ENCODE data around the gene FXN. TPM values are rescaled to one million over a fixed set of nuclear protein-coding genes. Genes with fewer than 3 reads are reported as not detected.

Gene FXN
- total RNA-seq, 1 donor from 2014 or later: 7.1 TPM

- DNase-seq: no peak
- peaks cover 2% of the 10 kb centered on the region for H3K27me3 Mint-ChIP-seq (ENCODE audit: unreplicated experiment)
- no peak overlapping the region for H3K4me3 Mint-ChIP-seq (ENCODE audit: unreplicated experiment)
- H3K4me1 Mint-ChIP-seq (ENCODE audit: low read depth, unreplicated experiment): no peaks in the 10 kb centered on the region
- H3K27ac Mint-ChIP-seq (ENCODE audit: unreplicated experiment): no peak overlapping the region
- no peaks in the 10 kb centered on the region for H3K36me3 Mint-ChIP-seq (ENCODE audit: unreplicated experiment)
- no peak for TF ChIP-seq CTCF (IDR thresholded peaks at IDR 0.05; ENCODE audit: partially characterized antibody, unreplicated experiment)
- peaks cover 2% of the 10 kb centered on the region for H3K9me3 Mint-ChIP-seq (ENCODE audit: unreplicated experiment)
These were observed 111.7 kb downstream of the FXN start for GRCh38 chr9:69147041-69147834.

DNA sequence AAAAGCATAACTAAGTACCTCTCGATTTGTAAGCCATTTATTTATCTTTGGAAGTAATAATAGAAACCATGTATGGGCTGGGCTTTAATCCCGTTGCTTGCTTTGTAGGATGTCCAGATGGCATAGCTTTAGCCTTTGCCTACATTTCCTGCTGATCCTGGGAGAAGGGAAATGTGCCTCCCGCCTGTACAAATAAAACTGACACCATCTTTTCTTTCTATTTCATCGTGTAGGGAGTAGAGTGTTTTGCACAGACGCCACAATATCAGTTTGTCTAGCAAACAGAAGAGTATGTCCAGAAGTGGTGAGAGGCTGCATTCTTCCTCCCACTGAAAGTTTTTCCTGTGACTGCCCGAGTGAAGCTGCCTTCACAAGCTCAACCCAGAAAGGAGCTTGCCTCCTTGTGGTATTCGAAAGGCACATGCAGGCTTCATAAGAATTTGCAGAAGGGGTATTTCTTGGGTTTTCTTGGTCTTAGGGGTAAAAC, 113.8 kb downstream of the FXN start:
- Mint-ChIP-seq H3K9me3 (ENCODE audit: unreplicated experiment) (peaks cover 2% of the 10 kb centered on the region), H3K4me1 (ENCODE audit: low read depth, unreplicated experiment) (no peaks in the 10 kb centered on the region), H3K27ac (ENCODE audit: unreplicated experiment) (no peak overlapping the region), H3K4me3 (ENCODE audit: unreplicated experiment) (no peak overlapping the region), H3K36me3 (ENCODE audit: unreplicated experiment) (no peaks in the 10 kb centered on the region), H3K27me3 (ENCODE audit: unreplicated experiment) (no peaks in the 10 kb centered on the region)
- TF ChIP-seq CTCF (IDR thresholded peaks at IDR 0.05; ENCODE audit: partially characterized antibody, unreplicated experiment): no peak
- DNase-seq: no peak

Other genes starting within 250 kb of the FXN start
- not detected for gene PRKACG, start 21.6 kb upstream of the FXN start, total RNA-seq (ENCODE audit: unreplicated experiment)
- 6.0 TPM for gene TJP2, start 138.5 kb downstream of the FXN start, total RNA-seq (ENCODE audit: unreplicated experiment)

Measured in glutamatergic neuron (in vitro differentiated cells).